Mesenchymal stem cell (in vitro differentiated cells and primary cell): ENCODE results near the gene FOLR2.

Experiments
- DNase-seq: peaks from one replicate; pipeline ENCODE4 v3.0.0-alpha.2; 2013
- H2AFZ ChIP-seq: one replicate; pipeline ENCODE4 v1.6.1; 2013; ENCODE audit warnings: low read depth, mild to moderate bottlenecking, control low read depth, inconsistent platforms, low read length, moderate library complexity
- H2AK5ac ChIP-seq: 2 replicates; pipeline ENCODE4 v1.6.1; 2013; ENCODE audit warnings: low read length, moderate library complexity, mild to moderate bottlenecking, inconsistent platforms; ENCODE audit not compliant: severe bottlenecking
- H2BK120ac ChIP-seq: one replicate; pipeline ENCODE4 v1.6.1; 2013; ENCODE audit warnings: low read depth, mild to moderate bottlenecking, inconsistent platforms, low read length, moderate library complexity
- H2BK12ac ChIP-seq, 2 experiments: one replicate each; pipeline ENCODE4 v1.6.1; 2013; ENCODE audit warnings: inconsistent platforms in 2 of 2, low read length in 2 of 2, mild to moderate bottlenecking in 2 of 2, moderate library complexity in 2 of 2, control low read depth in 1 of 2
- H2BK15ac ChIP-seq: one replicate; pipeline ENCODE4 v1.6.1; 2013; ENCODE audit warnings: mild to moderate bottlenecking, low read depth, inconsistent platforms; ENCODE audit not compliant: poor library complexity, severe bottlenecking
- H2BK5ac ChIP-seq: 2 replicates; pipeline ENCODE4 v1.6.1; 2013; ENCODE audit warnings: low read depth, mild to moderate bottlenecking, low read length, control low read depth, inconsistent platforms; ENCODE audit not compliant: poor library complexity, severe bottlenecking
- H3K14ac ChIP-seq, 2 experiments: one replicate each; pipeline ENCODE4 v1.6.1; 2013; ENCODE audit warnings: inconsistent platforms in 2 of 2, low read length in 2 of 2, control low read depth in 1 of 2, mild to moderate bottlenecking in 1 of 2, moderate library complexity in 1 of 2
- H3K18ac ChIP-seq, 2 experiments: one replicate each; pipeline ENCODE4 v1.6.1; 2013; ENCODE audit warnings: inconsistent platforms in 2 of 2, low read length in 2 of 2, control low read depth in 1 of 2, low read depth in 1 of 2, mild to moderate bottlenecking in 1 of 2
- H3K23ac ChIP-seq, 2 experiments: one replicate each; pipeline ENCODE4 v1.6.1; 2013; ENCODE audit warnings: inconsistent platforms in 2 of 2, low read length in 2 of 2, mild to moderate bottlenecking in 2 of 2, moderate library complexity in 2 of 2, control low read depth in 1 of 2
- H3K27ac ChIP-seq: 2 replicates; pipeline ENCODE4 v1.5.1; 2013; ENCODE audit warnings: mild to moderate bottlenecking, moderate library complexity, low read length, control low read depth, inconsistent platforms; ENCODE audit not compliant: poor library complexity, severe bottlenecking
- H3K27me3 ChIP-seq, 2 experiments: 2 replicates each; pipeline versions ENCODE4 v1.6.1 to v1.7.0; 2013; ENCODE audit warnings: low read length in 2 of 2, mild to moderate bottlenecking in 2 of 2, moderate library complexity in 2 of 2, control low read depth in 1 of 2, inconsistent platforms in 1 of 2; ENCODE audit not compliant: control insufficient read depth in 1 of 2, insufficient read depth in 1 of 2
- H3K36me3 ChIP-seq, 2 experiments: 2 replicates each; pipeline versions ENCODE4 v1.6.1 to v1.7.0; 2013; ENCODE audit warnings: low read length in 2 of 2, control low read depth in 1 of 2, inconsistent platforms in 1 of 2, low read depth in 1 of 2, mild to moderate bottlenecking in 1 of 2; ENCODE audit not compliant: insufficient read depth in 2 of 2, control insufficient read depth in 1 of 2
- H3K4ac ChIP-seq, 2 experiments: one replicate each; pipeline ENCODE4 v1.6.1; 2013; ENCODE audit warnings: inconsistent platforms in 2 of 2, low read length in 2 of 2, mild to moderate bottlenecking in 2 of 2, moderate library complexity in 2 of 2, control low read depth in 1 of 2, low read depth in 1 of 2
- H3K4me1 ChIP-seq: 2 replicates; pipeline ENCODE4 v1.6.1; 2013; ENCODE audit warnings: low read depth, low read length, control low read depth; ENCODE audit not compliant: control insufficient read depth, insufficient read depth
- H3K4me2 ChIP-seq: 2 replicates; pipeline ENCODE4 v1.6.1; 2013; ENCODE audit warnings: low read length, mild to moderate bottlenecking, inconsistent platforms; ENCODE audit not compliant: poor library complexity, severe bottlenecking
- H3K4me3 ChIP-seq, 2 experiments: 2 replicates each; pipeline versions ENCODE4 v1.5.1 to v1.7.0; 2013; ENCODE audit warnings: low read length in 2 of 2, mild to moderate bottlenecking in 2 of 2, control low read depth in 1 of 2, low read depth in 1 of 2; ENCODE audit not compliant: insufficient read depth in 1 of 2
- H3K79me1 ChIP-seq: replicated peaks from 2 replicates; pipeline ENCODE4 v1.6.1; 2013; ENCODE audit warnings: mild to moderate bottlenecking, control low read depth, low read length, inconsistent platforms; ENCODE audit not compliant: poor library complexity, severe bottlenecking
- H3K9ac ChIP-seq: 2 replicates; pipeline ENCODE4 v1.7.0; 2013; ENCODE audit warnings: mild to moderate bottlenecking, low read length, moderate library complexity
- H3K9me3 ChIP-seq: 2 replicates; pipeline ENCODE4 v1.7.0; 2013; ENCODE audit warnings: mild to moderate bottlenecking, low read length; ENCODE audit not compliant: control insufficient read depth
- H4K8ac ChIP-seq: one replicate; pipeline ENCODE4 v1.6.1; 2013; ENCODE audit warnings: inconsistent platforms, mild to moderate bottlenecking, low read length, moderate library complexity
- H4K91ac ChIP-seq: one replicate; pipeline ENCODE4 v1.6.1; 2013; ENCODE audit warnings: mild to moderate bottlenecking, low read length, inconsistent platforms
- WGBS: methylation state at CpG from one replicate; pipeline ENCODE4 v1.1.7; 2013; ENCODE audit warnings: mixed read lengths; 5-methylcytosine and 5-hydroxymethylcytosine counted together

Gene FOLR2

DNA sequence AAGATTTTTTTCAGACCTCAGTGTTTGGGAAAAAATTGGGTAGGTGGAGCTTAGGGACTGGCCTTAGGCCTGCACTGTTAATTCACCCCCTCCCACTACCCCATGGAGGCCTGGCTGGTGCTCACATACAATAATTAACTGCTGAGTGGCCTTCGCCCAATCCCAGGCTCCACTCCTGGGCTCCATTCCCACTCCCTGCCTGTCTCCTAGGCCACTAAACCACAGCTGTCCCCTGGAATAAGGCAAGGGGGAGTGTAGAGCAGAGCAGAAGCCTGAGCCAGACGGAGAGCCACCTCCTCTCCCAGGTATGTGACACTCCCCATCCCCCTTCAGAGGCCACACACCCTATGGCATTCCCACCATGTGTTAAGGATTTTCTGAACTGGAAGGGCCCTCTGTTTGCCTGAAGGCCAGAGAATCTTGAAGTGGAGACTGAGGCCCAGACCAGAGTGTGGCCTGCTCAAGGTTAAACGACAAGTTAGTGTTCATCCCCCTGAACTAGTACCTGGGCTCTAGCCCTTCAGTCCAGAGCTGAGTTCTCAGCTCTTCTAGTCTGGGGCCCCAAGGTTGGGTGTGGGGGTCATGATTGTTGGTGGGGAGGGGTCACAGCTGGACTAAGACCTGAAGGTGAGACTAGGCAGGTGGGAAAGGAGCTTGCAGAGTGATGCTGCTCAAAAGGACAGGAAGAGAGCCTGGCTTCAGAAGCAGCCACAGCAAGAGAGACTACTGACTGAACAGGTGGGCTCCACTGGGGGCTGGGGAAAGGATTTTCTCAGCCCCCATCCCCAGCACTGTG lies 26.9 kb upstream of the FOLR2 start:
- 77% methylated on average over 2 of the region's 3 CpGs for WGBS

DNA sequence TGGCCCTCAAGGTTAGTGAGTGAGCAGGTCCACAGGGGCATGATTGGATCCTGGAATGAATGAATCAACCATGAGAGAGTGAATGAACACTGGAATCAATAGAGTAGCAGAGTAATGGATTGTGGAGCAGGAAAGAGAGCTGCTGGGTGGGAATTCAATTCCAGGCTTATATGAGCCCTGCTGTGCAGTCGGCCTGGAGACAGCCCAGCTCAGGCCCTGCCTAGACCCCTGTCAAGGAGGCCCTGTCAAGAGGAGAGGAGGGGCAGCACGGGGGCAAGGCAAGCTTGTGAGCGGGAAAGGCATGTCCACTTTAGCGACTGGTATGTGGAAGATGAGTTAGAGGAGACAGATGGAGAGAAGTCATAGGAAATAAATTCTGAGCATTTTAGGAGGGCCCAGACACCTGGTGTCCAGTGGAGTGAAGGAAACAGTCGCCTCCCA lies 25.9 kb upstream of the FOLR2 start:
- Histone ChIP-seq H3K14ac (no peak overlapping the region), H3K4me1 (peaks cover 4% of the 10 kb centered on the region), H3K27ac (no peak overlapping the region), H3K79me1 (no peaks in the 10 kb centered on the region), H2BK120ac (no peak overlapping the region), H2BK5ac (no peak overlapping the region), H2AFZ (no peak overlapping the region), H3K36me3 (no peaks in the 10 kb centered on the region), H3K4ac (no peak overlapping the region), H3K9me3 (no peaks in the 10 kb centered on the region), H4K8ac (no peak overlapping the region), H2BK15ac (no peak overlapping the region), H3K23ac (no peak overlapping the region), H2AK5ac (no peak overlapping the region), H3K27me3 (peaks cover 6 to 9% of the 10 kb centered on the region in 2 experiments), H3K18ac (no peak overlapping the region), H4K91ac (no peak overlapping the region), H3K4me2 (no peak overlapping the region), H3K9ac (no peak overlapping the region), H2BK12ac (no peak overlapping the region), H3K4me3 (no peak overlapping the region)
- 80% methylated on average over 5 of the region's 5 CpGs for WGBS
- DNase-seq, result no peak

More for the DNA sequence above, 26.9 kb upstream of the FOLR2 start:
- no peak overlapping the region for H4K91ac ChIP-seq
- DNase-seq, result no peak
- no peak overlapping the region for H2BK12ac ChIP-seq
- no peaks in the 10 kb centered on the region for H3K79me1 ChIP-seq
- H3K4me2 ChIP-seq, result no peak overlapping the region
- H2AFZ ChIP-seq, result no peak overlapping the region
- no peak overlapping the region for H3K4ac ChIP-seq
- H2AK5ac ChIP-seq, result no peak overlapping the region
- H3K9me3 ChIP-seq, result no peaks in the 10 kb centered on the region
- no peak overlapping the region for H2BK120ac ChIP-seq
- no peak overlapping the region for H2BK5ac ChIP-seq
- no peak overlapping the region for H3K9ac ChIP-seq
- H4K8ac ChIP-seq, result no peak overlapping the region
- no peak overlapping the region for H3K18ac ChIP-seq
- H2BK15ac ChIP-seq, result no peak overlapping the region
- H3K14ac ChIP-seq, result no peak overlapping the region
- H3K36me3 ChIP-seq, result no peaks in the 10 kb centered on the region
- no peaks in the 10 kb centered on the region for H3K27me3 ChIP-seq
- no peak overlapping the region for H3K23ac ChIP-seq
- peaks cover 4% of the 10 kb centered on the region for H3K4me1 ChIP-seq
- H3K27ac ChIP-seq, result no peak overlapping the region
- H3K4me3 ChIP-seq, result no peak overlapping the region

DNA sequence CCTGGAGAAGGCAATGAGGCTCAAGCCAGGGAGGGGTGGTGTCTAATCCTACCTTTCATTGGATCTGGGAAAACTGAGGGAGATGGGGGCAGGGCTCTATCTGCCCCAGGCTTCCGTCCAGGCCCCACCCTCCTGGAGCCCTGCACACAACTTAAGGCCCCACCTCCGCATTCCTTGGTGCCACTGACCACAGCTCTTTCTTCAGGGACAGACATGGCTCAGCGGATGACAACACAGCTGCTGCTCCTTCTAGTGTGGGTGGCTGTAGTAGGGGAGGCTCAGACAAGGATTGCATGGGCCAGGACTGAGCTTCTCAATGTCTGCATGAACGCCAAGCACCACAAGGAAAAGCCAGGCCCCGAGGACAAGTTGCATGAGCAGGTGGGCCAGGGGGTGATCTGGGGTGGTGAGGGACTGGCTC lies 24.6 kb upstream of the FOLR2 start, which contains the start of gene FOLR1:
Gene FOLR1 (plus strand): TSS at position 180 of the 421 bp plus-strand sequence. CDS start 34 bp downstream, at position 214.
- no peak within 1 kb of the TSS for H3K23ac ChIP-seq
- no peak within 1 kb of the TSS for H2BK15ac ChIP-seq
- H3K4ac ChIP-seq, result no peak within 1 kb of the TSS
- peak within 1 kb of the TSS; percentile 51 for H4K8ac ChIP-seq
- H4K91ac ChIP-seq, result no peak within 1 kb of the TSS
- no peak within 1 kb of the TSS for H2AFZ ChIP-seq
- H3K18ac ChIP-seq, result no peak within 1 kb of the TSS
- no peak within 1 kb of the TSS for H2BK12ac ChIP-seq
- no peak within 1 kb of the TSS for H2BK5ac ChIP-seq
- H3K79me1 ChIP-seq, result no peaks in the 10 kb centered on the region
- no peak within 1 kb of the TSS for H3K14ac ChIP-seq
- H3K4me3 ChIP-seq, result no peak within 1 kb of the TSS
- H3K9me3 ChIP-seq, result no peaks in the 10 kb centered on the region
- no peak within 1 kb of the TSS for H3K9ac ChIP-seq
- no peak within 1 kb of the TSS for H3K27ac ChIP-seq
- H3K27me3 ChIP-seq, result peaks cover 9 to 11% of the 10 kb centered on the region in 2 experiments
- peaks cover 4% of the 10 kb centered on the region for H3K4me1 ChIP-seq
- DNase-seq, result peak; percentile 8
- no peak within 1 kb of the TSS for H2AK5ac ChIP-seq
- H3K36me3 ChIP-seq, result no peaks in the 10 kb centered on the region
- H3K4me2 ChIP-seq, result no peak within 1 kb of the TSS
- H2BK120ac ChIP-seq, result no peak within 1 kb of the TSS
- WGBS, result 78% methylated on average over 3 of the region's 5 CpGs

DNA sequence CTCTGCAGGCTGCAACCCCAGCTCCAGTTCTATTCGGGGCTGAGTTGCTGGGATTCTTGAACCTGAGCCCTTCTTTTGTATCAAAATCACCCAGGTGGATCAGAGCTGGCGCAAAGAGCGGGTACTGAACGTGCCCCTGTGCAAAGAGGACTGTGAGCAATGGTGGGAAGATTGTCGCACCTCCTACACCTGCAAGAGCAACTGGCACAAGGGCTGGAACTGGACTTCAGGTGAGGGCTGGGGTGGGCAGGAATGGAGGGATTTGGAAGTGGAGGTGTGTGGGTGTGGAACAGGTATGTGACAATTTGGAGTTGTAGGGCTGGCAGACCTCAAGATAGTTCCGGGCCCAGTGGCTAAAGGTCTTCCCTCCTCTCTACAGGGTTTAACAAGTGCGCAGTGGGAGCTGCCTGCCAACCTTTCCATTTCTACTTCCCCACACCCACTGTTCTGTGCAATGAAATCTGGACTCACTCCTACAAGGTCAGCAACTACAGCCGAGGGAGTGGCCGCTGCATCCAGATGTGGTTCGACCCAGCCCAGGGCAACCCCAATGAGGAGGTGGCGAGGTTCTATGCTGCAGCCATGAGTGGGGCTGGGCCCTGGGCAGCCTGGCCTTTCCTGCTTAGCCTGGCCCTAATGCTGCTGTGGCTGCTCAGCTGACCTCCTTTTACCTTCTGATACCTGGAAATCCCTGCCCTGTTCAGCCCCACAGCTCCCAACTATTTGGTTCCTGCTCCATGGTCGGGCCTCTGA lies 20.9 kb upstream of the FOLR2 start:
- no peak overlapping the region for H2BK15ac ChIP-seq
- H3K27ac ChIP-seq, result no peak overlapping the region
- H2AFZ ChIP-seq, result no peak overlapping the region
- H2AK5ac ChIP-seq, result no peak overlapping the region
- no peak for DNase-seq
- no peak overlapping the region for H4K91ac ChIP-seq
- H3K79me1 ChIP-seq, result no peaks in the 10 kb centered on the region
- peaks cover 9 to 11% of the 10 kb centered on the region in 2 experiments for H3K27me3 ChIP-seq
- H2BK120ac ChIP-seq, result no peak overlapping the region
- no peak overlapping the region for H4K8ac ChIP-seq
- no peak overlapping the region for H3K14ac ChIP-seq
- H3K9me3 ChIP-seq, result no peaks in the 10 kb centered on the region
- no peaks in the 10 kb centered on the region for H3K36me3 ChIP-seq
- no peak overlapping the region for H2BK5ac ChIP-seq
- no peak overlapping the region for H3K4ac ChIP-seq
- H3K18ac ChIP-seq, result no peak overlapping the region
- no peak overlapping the region for H2BK12ac ChIP-seq
- WGBS, result 88% methylated on average over 11 of the region's 12 CpGs
- no peak overlapping the region for H3K4me3 ChIP-seq
- peaks cover 4% of the 10 kb centered on the region for H3K4me1 ChIP-seq
- no peak overlapping the region for H3K23ac ChIP-seq
- H3K4me2 ChIP-seq, result no peak overlapping the region
- H3K9ac ChIP-seq, result no peak overlapping the region
